Effector memory CD8-positive, alpha-beta T cell (primary cell): ENCODE results near the gene DEFB114.
"Not testable (repeated sequence)": the region's sequence is repeated elsewhere in the genome, so short reads cannot be mapped to it uniquely, and the experiment has no call there.

Source experiments
- ATAC-seq: fragments of 150-1000 bp; cut with Tn5 transposase; replicated peaks from 2 replicates; pipeline ENCODE4 v1.10.0; 2021; ENCODE audit warnings: mild to moderate bottlenecking, moderate library complexity
- DNase-seq, 3 experiments: peaks; one replicate each; pipeline ENCODE4 v3.0.0; 2021
- H3K27ac Mint-ChIP-seq, 2 donors: one replicate each; pipeline ENCODE4 v1.8.0; 2022; ENCODE audit warnings: mild to moderate bottlenecking in 2 of 2, mixed read lengths in 2 of 2, moderate library complexity in 2 of 2
- H3K27me3 Mint-ChIP-seq, 2 donors: one replicate each; pipeline ENCODE4 v1.8.0; 2022; ENCODE audit warnings: mixed read lengths in 2 of 2
- H3K36me3 Mint-ChIP-seq: one replicate; pipeline ENCODE4 v1.8.0; 2022; ENCODE audit warnings: mild to moderate bottlenecking, moderate library complexity, mixed read lengths; ENCODE audit not compliant: insufficient read depth
- H3K4me1 Mint-ChIP-seq, 2 donors: one replicate each; pipeline ENCODE4 v1.8.0; 2022; ENCODE audit warnings: low read depth in 2 of 2, mixed read lengths in 2 of 2
- H3K4me3 Mint-ChIP-seq, 2 donors: one replicate each; pipeline ENCODE4 v1.8.0; 2022; ENCODE audit warnings: mild to moderate bottlenecking in 2 of 2, mixed read lengths in 2 of 2, moderate library complexity in 2 of 2
- H3K9me3 Mint-ChIP-seq, 2 donors: one replicate each; pipeline ENCODE4 v1.8.0; 2022; ENCODE audit warnings: mixed read lengths in 2 of 2

The DEFB114 gene

DNA sequence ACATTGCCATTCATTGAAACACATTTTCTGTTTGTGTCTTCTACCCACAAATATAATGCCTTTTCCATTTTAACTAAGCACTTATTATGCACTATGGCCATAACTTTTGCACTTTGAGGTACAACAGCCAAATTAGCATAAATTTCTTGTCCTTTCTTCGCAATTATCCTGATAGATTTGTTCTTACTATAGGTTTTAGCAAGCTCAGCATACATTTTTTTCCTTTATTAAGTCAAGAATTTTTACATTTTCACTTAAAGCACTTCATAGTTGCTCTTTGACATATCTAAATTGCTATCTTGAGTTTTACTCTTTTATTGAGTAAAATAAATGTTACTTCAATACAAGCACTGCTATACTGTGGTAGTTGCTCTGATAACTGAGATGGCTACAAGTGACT is 5.8 kb downstream of the DEFB114 start:
- Mint-ChIP-seq H3K4me1 (no peaks in the 10 kb centered on the region), H3K27me3 (no peaks in the 10 kb centered on the region), H3K9me3 (peaks cover 7 to 14% of the 10 kb centered on the region in 2 donors), H3K36me3 (no peaks in the 10 kb centered on the region), H3K4me3 (no peak overlapping the region), H3K27ac (no peak overlapping the region)
- ATAC-seq, result no peak
- no peak for DNase-seq

DNA sequence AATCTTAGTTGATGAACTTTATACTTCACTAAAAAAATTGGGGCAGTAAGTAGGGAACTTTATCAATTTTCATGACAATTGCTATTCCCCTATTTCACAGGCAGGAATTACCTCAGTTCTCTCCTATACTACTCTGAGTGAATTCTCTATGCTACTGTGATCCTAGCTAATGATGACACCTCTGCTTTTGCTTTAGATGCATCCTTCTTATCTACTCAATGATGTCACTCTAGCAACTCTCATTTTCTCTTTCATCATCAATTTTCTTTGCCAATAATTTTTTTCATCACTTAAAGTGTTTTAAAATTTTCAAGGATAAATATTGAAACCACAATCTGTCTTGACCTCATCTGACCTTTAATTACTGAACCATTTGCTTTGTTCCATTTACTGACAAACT is 8.1 kb downstream of the DEFB114 start:
- no peaks in the 10 kb centered on the region for H3K4me1 Mint-ChIP-seq
- H3K4me3 Mint-ChIP-seq, result no peak overlapping the region
- H3K27me3 Mint-ChIP-seq, result no peaks in the 10 kb centered on the region
- H3K9me3 Mint-ChIP-seq, result peaks cover 5 to 14% of the 10 kb centered on the region in 2 donors
- H3K27ac Mint-ChIP-seq, result no peak overlapping the region
- H3K36me3 Mint-ChIP-seq, result no peaks in the 10 kb centered on the region
- ATAC-seq (no peak), DNase-seq (no peak)

DNA sequence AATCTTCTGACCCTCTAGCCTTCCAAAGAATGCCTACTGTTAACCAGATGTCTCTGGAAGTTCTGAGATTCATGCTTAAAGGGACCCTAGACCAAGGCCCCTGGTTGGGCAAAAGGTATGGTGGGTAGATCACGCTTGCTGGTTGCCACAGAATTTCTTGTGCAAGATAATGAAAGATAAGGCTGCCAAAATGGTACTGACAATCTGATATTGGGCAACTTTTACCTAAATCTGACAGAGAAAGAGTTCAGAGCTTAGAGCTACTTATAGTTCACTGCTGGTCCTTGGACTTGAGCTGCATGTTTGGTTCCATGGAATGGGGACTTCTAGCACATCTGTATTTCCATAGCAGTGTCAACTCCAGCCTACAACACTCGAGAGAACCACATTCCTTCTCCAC is 12.0 kb downstream of the DEFB114 start:
- ATAC-seq (no peak), DNase-seq (no peak)
- no peaks in the 10 kb centered on the region for H3K36me3 Mint-ChIP-seq
- no peaks in the 10 kb centered on the region for H3K27me3 Mint-ChIP-seq
- H3K4me3 Mint-ChIP-seq, result no peak overlapping the region
- H3K27ac Mint-ChIP-seq, result no peak overlapping the region
- peaks cover 2 to 14% of the 10 kb centered on the region in 2 donors for H3K9me3 Mint-ChIP-seq
- no peaks in the 10 kb centered on the region for H3K4me1 Mint-ChIP-seq

DNA sequence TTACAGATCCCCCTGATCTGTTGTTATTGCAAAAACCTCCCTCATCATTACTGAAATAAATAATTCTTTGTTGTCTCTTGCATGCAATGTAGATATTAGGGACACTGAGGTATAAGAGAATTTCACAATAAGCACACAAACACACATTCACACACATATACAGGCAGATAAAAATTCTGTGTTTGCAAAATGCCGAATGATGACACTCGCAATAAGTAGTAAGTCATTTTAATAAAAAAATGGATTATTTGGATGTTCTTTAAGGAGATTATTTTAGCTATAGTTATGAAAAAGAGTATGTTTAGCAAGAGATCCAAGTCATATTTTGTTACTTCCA is 13.6 kb downstream of the DEFB114 start:
- peaks cover 2 to 13% of the 10 kb centered on the region in 2 donors for H3K9me3 Mint-ChIP-seq
- no peak for DNase-seq
- no peak for ATAC-seq
- no peak overlapping the region for H3K27ac Mint-ChIP-seq
- no peak overlapping the region for H3K4me3 Mint-ChIP-seq
- no peaks in the 10 kb centered on the region for H3K4me1 Mint-ChIP-seq
- no peaks in the 10 kb centered on the region for H3K36me3 Mint-ChIP-seq
- no peaks in the 10 kb centered on the region for H3K27me3 Mint-ChIP-seq

DNA sequence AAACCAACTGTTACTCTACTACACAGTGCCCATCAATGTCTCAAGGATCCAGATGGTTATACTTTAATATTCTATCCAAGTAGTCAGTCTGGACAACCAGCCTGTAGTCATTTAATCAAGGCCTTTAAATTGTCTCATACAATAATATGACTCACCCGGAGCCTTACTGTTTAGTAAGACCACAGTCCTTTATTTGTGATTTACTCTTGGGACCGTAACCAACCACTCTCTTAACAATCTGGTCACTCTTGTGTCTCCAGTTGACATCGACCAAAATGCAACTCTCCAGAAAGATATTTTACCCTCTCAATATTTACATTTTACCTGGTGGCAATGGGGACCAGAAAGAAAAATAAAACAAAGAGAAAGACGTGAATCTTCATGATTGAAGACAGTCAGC is 14.9 kb downstream of the DEFB114 start:
- Mint-ChIP-seq H3K36me3 (no peaks in the 10 kb centered on the region), H3K27ac (no peak overlapping the region)

DNA sequence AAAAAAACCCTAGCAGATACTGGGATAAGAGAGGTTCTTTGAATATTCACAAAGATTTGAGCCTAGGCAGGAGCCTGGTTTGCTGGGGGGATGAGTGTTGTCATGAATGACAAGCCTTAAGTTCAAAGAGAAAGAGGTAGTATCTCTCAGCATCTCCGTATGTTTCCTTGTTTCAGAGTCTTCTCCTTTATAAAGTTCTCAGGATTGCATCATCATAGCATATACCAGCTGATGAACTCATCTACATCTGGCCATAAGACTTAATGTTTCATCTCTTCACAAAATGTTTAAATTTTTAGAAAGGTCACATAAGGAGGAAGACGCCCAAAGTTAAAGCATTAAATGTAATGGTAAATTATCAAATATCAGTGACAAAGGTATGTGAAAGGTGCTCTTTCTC is 17.1 kb downstream of the DEFB114 start:
- no peak overlapping the region for H3K4me3 Mint-ChIP-seq
- ATAC-seq, result no peak
- H3K27ac Mint-ChIP-seq, result no peak overlapping the region
- peaks cover 0 to 6% of the 10 kb centered on the region in 2 donors for H3K9me3 Mint-ChIP-seq
- no peaks in the 10 kb centered on the region for H3K27me3 Mint-ChIP-seq
- no peak for DNase-seq
- no peaks in the 10 kb centered on the region for H3K4me1 Mint-ChIP-seq
- H3K36me3 Mint-ChIP-seq, result no peaks in the 10 kb centered on the region

More for the DNA sequence above, 14.9 kb downstream of the DEFB114 start:
- Mint-ChIP-seq H3K9me3 (peaks cover under 1 to 6% of the 10 kb centered on the region in 2 donors), H3K4me3 (no peak overlapping the region), H3K27me3 (no peaks in the 10 kb centered on the region), H3K4me1 (no peaks in the 10 kb centered on the region)
- DNase-seq, result no peak
- no peak for ATAC-seq

DNA sequence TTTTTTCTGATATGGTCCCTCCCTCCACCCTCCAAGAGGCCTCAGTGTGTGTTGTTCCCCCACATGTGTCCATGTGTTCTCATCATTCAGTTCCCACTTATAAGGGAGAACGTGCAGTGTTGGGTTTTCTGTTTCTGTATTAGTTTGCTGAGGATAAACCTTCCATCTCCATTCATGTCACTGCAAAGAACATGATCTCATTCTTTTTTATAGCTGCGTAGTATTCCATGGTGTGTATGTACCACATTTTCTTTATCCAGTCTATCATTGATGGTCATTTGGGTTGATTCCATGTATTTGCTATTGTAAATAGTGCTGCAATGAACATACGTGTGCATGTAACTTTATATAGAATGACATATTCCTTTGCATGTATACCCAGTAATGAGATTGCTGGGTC is 19.9 kb downstream of the DEFB114 start:
- H3K36me3 Mint-ChIP-seq, ATAC-seq, H3K4me3 Mint-ChIP-seq, H3K4me1 Mint-ChIP-seq, H3K27ac Mint-ChIP-seq, H3K9me3 Mint-ChIP-seq, DNase-seq, H3K27me3 Mint-ChIP-seq: not testable (repeated sequence)

DNA sequence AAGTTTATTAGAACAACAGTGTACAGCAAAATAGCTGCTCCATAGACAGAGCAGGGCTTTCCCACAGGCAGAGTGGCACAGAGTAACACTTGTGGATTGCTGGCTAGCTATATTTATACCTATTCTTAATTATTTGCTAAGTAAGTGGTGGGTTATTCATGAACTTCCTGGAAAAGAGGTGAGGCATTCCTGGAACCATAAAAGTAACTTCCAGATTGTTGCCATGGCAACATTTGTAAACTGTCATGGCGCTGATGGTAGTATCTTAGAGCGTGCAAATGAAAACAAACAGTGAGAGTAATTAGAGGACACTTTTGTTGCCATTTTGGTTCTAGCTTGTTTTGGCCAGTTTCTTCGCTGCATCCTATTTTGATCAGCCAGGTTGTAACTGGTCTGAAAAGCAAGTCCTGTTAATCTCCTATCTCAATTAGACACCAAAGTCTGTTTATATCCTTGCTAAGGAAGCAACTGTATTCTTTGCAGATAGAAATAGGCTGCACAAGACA is 23.9 kb downstream of the DEFB114 start:
- ATAC-seq (no peak), DNase-seq (no peak)
- Mint-ChIP-seq H3K4me3 (no peak overlapping the region), H3K27ac (no peak overlapping the region), H3K36me3 (no peaks in the 10 kb centered on the region), H3K9me3 (peaks cover 3 to 6% of the 10 kb centered on the region in 2 donors), H3K4me1 (no peaks in the 10 kb centered on the region), H3K27me3 (no peaks in the 10 kb centered on the region)

DNA sequence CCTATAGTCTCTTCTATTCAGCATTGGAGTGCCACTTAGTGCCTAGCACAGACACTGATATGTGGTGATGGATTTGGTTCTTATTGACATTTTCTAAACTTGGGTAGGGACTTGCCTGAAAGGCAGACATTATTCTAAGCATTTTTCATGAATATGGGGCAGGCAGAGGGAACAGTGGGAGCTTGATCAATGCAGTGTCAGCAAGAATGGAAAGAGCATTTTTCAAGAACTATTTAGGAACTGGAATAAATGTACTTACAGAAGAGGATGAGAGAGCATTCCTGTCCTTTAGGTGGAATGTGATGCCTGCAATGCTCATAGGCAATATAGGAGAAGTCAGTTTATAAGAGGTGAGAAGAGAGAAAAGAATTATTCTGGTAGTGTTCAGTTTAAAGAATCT is 26.2 kb downstream of the DEFB114 start:
- ATAC-seq, result no peak
- Mint-ChIP-seq H3K36me3 (no peaks in the 10 kb centered on the region), H3K4me3 (no peak overlapping the region), H3K27me3 (no peaks in the 10 kb centered on the region), H3K27ac (no peak overlapping the region), H3K9me3 (peaks cover 5 to 6% of the 10 kb centered on the region in 2 donors), H3K4me1 (no peaks in the 10 kb centered on the region)
- no peak for DNase-seq

DNA sequence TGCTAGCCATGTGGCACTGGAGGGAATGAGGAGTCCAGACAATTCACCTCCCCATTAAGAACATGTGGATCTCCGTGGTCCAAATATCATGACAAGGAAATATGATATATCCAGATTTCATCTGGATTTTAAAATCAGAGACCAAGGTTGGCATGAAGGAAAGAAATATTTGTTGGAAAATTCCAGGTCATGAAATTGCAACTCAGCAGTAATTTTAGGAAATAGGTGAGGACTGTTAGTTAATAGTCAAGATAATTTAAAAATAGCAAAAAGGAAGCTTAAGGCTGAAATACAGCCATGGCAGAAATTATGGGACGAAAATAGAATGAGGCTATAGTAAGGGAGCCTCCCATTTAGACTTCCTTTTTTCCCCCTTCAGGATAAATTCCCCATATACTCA is 26.9 kb downstream of the DEFB114 start:
- ATAC-seq, result no peak
- Mint-ChIP-seq H3K4me1 (no peaks in the 10 kb centered on the region), H3K4me3 (no peak overlapping the region), H3K9me3 (peaks cover 5 to 6% of the 10 kb centered on the region in 2 donors), H3K27me3 (no peaks in the 10 kb centered on the region), H3K36me3 (no peaks in the 10 kb centered on the region), H3K27ac (no peak overlapping the region)
- DNase-seq, result no peak

DNA sequence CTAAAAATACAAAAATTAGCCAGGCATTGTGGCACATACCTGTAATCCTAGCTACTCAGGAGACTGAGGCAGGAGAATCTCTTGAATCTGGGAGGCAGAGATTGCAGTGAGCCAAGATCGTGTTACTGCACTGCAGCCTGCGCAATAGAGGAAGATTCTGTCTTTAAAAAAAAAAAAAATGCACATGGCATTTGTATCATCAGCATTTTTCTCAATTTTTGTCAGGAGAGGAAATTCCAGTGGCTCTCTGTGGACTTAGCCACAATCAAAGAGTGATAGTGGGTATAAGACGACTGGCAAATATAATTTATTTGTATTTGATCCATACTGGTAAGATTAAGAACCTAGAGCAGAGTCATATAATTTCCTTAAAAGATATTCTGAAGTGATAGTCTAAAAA is 28.6 kb downstream of the DEFB114 start:
- DNase-seq, result no peak
- peaks cover 7 to 13% of the 10 kb centered on the region in 2 donors for H3K9me3 Mint-ChIP-seq
- H3K36me3 Mint-ChIP-seq, result no peaks in the 10 kb centered on the region
- H3K27ac Mint-ChIP-seq, result no peak overlapping the region
- H3K4me3 Mint-ChIP-seq, result no peak overlapping the region
- ATAC-seq, result no peak
- H3K4me1 Mint-ChIP-seq, result no peaks in the 10 kb centered on the region
- H3K27me3 Mint-ChIP-seq, result no peaks in the 10 kb centered on the region

DNA sequence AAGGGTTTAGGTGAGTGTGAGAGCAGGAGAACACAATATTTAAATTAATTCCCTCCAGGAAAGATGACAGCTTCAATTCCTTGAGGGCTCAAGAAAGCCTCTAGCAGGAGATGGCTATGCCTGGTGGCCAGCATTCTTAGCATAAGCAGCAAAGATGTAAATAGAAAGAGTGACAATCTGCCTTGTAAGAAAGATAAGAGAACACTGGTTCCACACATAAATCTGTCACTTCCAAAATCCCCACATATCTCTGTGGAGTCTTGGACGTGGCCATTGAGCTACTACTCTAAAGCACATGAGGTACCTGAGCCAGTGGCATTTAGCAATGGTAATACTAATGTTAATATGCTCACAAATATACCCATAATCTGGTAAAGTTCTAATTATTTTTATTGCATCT is 29.2 kb downstream of the DEFB114 start:
- ATAC-seq (no peak), DNase-seq (no peak)
- no peaks in the 10 kb centered on the region for H3K36me3 Mint-ChIP-seq
- no peaks in the 10 kb centered on the region for H3K4me1 Mint-ChIP-seq
- no peaks in the 10 kb centered on the region for H3K27me3 Mint-ChIP-seq
- H3K27ac Mint-ChIP-seq, result no peak overlapping the region
- H3K9me3 Mint-ChIP-seq, result peaks cover 7 to 19% of the 10 kb centered on the region in 2 donors
- H3K4me3 Mint-ChIP-seq, result no peak overlapping the region

DNA sequence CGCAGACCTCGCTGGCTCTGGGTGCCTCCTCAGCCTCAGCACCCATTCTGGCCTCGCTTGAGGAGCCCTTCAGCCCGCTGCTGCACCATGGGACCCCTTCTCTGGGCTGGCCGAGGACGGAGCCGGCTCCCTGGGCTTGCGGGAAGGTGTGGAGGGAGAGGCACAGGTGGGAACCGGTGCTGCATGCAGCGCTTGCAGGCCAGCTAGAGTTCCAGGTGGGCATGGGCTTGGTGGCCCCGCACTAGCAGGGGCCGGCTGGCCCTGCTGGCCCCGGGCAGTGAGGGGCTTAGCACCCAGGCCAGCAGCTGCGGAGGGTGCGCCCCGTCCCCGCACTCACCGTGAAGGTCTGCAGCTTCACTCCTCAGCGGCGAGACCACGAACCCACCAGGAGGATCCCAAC is 30.4 kb downstream of the DEFB114 start:
- H3K4me3 Mint-ChIP-seq, result no peak overlapping the region
- H3K4me1 Mint-ChIP-seq, result no peaks in the 10 kb centered on the region
- no peak overlapping the region for H3K27ac Mint-ChIP-seq
- ATAC-seq, result no peak
- H3K36me3 Mint-ChIP-seq, result no peaks in the 10 kb centered on the region
- DNase-seq, result no peak
- peaks cover 7 to 19% of the 10 kb centered on the region in 2 donors for H3K9me3 Mint-ChIP-seq
- H3K27me3 Mint-ChIP-seq, result no peaks in the 10 kb centered on the region

DNA sequence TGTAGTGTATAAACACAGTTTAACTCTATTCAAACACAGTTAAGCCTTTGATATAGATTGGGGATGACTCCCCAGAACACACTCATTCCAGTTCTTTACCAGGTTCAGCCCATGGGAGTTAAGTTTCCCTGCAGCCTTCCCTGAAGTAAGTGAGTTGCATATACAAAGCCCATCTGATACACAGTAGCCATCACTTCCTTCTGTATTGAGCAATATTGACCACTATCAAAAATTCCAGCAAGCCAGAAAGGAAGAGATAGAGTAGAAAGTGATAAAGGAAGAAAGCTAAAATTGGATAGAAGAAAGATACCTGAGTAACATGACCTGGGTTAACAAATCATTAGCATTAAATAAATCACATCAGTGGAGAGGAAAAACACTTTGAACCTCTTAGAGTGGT is 34.6 kb downstream of the DEFB114 start:
- no peaks in the 10 kb centered on the region for H3K36me3 Mint-ChIP-seq
- H3K4me1 Mint-ChIP-seq, result no peaks in the 10 kb centered on the region
- no peaks in the 10 kb centered on the region for H3K27me3 Mint-ChIP-seq
- H3K9me3 Mint-ChIP-seq, result peaks cover 9 to 19% of the 10 kb centered on the region in 2 donors
- DNase-seq, result no peak
- H3K4me3 Mint-ChIP-seq, result no peak overlapping the region
- ATAC-seq, result no peak
- H3K27ac Mint-ChIP-seq, result no peak overlapping the region

DNA sequence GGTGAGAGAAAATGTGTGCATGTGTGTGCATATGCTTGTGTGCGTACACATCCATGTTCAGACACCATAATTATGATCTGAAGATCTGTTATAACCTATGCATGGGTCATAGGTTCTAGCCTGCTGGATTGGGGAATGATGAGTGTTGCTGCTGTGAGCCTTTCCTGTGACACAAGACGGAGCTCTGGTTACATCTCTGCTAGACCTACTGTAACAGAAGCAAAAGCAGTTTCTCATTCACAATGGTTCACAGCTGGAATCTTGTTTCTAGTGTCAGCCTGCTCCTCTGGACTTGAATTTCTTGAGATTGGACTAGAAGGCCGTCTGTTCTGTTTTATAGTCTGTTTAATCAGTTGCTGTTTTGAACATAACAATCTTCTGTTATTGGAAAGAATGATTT is 40.1 kb downstream of the DEFB114 start:
- Mint-ChIP-seq H3K4me3 (no peak overlapping the region), H3K36me3 (no peaks in the 10 kb centered on the region), H3K9me3 (peaks cover 5 to 13% of the 10 kb centered on the region in 2 donors), H3K4me1 (no peaks in the 10 kb centered on the region), H3K27ac (no peak overlapping the region), H3K27me3 (no peaks in the 10 kb centered on the region)
- ATAC-seq, result no peak
- DNase-seq, result no peak
